Astrocyte of the hippocampus (primary cell): ENCODE results near the gene CCDC7.
"Not testable (repeated sequence)": the region's sequence is repeated elsewhere in the genome, so short reads cannot be mapped to it uniquely, and the experiment has no call there.

ENCODE experiments used
- DNase-seq: peaks from one replicate; pipeline ENCODE4 v3.0.0; 2011; ENCODE audit warnings: low read depth, low spot score

Gene CCDC7

DNA sequence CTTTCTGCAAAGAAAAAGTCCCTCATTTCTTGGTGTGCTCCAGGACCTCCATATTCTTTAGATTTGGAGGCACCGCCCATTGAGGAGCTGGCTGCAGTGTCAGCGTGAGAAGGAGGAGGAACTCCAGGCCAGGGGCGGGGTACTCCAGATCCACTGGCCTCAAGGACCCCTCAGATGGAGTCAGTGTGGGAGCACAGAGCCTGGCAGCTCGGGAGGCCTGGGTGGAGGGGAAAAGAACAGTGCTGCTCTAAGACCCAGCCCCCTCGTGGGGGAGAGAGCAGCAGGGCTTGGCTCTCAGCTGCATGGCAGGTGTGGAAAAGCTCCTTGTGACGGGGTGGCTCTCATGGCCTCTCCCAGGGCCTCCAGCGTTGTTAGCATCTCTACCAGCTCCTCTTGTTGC is 441.5 kb downstream of the CCDC7 start:
- DNase-seq = no peak

DNA sequence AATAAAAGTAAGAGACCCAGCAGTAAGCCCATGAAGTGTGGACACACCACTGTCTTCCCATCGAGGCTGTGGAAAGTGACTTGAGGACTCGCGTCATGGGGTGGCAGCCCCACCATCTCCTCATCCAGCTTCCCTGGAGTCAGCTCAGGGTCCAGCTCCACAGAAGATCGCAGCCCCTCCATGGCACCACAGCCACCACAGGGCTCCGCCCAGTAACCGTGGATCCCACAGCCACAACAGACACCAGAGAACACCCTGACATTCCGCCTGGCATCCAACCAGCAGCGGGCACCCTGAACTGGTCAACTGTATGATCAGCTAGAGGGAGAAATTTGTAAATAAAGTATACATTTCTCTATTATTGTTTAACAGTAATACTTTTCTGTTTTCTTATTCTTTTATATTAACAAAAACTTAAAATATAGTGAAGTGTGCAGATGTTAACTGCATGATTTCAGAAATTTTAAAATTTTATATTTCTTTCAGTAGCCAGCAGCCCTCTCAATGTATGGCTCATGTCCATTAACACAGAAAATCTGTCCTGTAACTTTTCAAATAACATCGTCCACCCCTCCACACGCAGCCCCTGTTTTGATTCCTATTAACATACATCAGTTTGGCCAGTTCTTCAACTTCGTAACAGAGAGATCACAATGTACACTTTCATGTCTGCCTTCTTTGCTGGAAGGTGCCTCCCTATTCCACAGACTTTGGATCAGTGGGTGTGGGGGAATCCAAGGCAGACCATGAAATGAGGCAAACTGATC is 442.4 kb downstream of the CCDC7 start:
- DNase-seq = no peak

DNA sequence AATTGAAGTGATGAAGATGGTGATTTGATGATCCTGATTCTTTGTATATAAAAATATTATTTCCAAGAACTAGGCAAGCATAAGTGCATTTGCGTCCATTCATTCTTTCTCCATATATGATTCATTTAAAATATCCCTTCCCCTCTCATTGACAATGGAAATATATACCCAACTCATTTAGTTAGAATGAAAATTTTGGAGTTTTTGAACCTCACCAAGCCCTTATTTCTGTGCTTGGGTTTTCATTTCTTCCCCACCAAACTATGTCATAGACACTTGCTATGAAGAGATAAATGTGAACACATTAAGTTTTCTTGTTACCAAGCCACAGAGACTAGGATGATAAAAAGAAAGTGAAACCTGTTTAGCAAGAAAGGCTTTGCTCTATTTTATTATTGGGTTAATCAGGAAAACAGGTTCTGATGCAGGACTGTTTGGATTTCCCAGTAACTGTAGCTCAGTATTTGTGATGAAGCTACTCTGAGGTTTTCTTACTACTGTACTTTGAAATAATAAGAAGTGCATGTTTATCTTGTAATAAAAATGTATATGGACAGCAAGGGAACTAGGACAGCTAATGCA is 443.8 kb downstream of the CCDC7 start:
- DNase-seq = no peak

DNA sequence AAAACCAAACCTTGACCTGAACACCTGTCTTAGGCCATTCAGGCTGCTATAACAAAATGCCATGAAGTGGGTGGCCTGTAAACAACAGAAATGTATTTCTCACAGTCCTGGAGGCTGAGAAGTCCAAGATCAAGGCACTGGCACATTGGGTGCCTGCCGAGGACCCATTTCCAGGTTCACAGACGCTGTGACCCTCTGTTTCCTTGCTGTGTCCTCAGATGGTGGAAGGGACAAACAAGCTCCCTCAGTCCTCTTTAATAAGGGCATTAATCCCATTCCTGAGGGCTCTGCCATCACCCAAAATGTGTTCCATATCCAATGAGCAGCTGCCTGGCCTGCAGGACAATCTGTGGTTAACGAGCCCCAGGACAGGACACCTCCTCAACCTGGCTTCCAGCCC is 444.5 kb downstream of the CCDC7 start:
- DNase-seq = no peak

DNA sequence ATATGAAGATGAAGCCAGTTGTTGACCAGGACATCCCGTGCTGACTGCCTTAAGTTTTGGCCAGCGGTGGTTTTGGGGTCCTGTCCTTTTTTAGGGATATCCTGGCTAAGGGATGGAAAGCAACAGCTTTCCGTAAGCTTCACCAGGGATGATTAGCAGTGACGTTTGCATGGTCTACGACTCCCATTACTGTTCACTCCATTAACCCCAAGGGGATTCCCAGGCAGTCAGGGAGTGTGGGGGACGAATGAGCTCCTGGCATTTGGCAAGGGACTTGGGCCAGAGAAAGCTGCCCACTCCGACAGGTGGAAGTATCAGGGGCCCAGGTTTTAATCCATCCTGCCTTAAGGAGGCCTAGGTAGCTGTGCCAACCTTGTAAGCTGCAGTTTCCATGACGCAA is 445.3 kb downstream of the CCDC7 start:
- no peak for DNase-seq

DNA sequence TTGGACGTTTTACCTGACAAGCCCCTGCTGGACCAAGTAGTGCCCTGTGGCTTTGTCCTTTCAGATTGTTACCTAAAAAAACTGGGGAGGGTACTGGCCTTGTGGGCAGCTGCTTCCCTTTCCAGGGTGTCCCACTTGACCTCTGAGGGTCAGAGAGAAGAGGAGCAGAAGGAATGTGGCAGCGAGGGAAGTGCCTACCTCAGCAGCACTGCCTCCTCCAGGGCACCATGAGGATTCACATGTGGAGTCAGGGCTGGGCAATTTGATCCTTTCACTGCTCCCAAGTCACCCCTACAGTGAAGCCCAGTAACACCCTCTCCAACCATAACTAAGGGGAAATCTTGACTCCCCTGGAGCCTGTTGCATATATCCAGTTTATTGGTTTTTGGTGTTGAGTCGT is 447.5 kb downstream of the CCDC7 start:
- no peak for DNase-seq

DNA sequence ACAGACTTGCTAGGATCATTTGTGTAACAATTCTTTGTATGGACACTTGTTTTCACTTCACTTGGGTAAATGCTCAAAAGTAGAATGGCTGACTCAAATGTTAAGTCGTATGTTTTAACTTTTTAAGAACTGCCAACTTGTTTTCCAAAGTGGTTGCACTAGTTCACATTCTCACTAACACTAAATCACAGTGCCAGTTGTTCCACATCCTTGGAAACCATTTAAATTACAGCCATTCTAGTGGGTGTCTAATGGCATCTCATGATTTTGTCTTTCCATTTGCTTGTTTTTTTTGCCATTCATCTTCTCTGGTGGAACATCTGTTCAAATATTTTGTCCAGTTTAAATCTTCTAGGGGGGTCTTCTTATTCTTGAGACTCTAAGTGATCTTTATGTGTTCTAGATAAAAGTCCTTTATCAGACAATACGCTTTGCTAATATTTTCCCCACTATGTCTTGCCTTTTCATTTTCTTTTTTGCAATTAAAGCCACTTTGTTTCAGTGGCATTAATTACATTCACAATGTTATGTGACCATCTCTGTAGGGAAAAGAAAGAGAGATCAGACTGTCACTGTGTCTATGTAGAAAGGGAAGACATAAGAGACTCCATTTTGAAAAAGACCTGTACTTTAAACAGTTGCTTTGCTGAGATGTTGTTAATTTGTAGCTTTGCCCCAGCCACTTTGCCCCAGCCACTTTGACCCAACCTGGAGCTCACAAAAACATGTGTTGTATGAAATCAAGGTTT is 448.1 kb downstream of the CCDC7 start:
- DNase-seq = no peak

DNA sequence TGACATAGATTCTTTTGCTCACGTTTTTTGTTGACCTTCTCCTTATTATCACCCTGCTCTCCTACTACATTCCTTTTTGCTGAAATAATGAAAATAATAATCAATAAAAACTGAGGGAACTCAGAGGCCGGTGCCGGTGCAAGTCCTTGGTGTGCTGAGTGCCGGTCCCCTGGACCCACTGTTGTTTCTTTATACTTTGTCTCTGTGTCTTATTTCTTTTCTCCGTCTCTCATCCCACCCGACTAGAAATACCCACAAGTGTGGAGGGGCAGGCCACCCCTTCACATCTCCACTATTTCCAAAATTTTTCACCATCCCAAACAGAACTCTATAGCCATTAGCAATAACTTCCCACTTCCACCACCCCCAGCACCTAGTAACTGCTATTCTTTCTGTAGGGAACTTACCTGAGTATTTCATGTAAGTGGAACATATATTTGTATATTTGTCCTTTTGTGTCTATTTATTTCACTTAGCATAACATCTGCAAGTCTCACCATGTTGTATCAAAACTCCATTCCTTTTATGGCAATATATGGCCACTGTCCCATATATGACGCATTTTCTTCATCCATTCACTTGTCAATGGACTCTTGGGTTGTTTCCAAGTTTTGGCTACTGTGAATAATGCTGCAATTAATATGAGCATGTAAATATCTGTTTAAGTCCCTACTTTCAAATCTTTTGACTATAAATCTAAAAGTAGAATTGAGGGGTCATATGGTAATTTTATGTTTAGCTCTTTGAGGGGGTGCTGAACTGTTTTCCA is 449.4 kb downstream of the CCDC7 start:
- DNase-seq = not testable (repeated sequence)

DNA sequence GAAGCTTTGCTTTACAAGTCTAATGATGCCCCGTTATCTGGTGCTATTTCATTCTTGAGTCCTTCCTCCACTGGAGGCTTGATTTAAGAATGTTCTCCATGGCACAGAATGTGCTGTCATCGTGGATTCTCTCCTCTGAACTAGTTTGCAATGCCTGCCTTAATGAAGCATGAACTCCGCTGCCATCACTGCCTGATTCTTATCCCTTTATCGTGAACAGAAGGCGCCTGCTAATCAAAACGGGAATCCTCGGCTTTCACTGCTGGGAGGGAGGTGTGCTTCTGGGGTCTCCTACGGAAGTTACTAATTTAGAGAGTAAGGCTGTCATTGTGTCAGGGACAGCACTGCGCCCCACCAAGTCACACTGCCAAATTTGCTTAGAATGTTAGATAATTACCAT is 455.9 kb downstream of the CCDC7 start:
- DNase-seq = no peak

DNA sequence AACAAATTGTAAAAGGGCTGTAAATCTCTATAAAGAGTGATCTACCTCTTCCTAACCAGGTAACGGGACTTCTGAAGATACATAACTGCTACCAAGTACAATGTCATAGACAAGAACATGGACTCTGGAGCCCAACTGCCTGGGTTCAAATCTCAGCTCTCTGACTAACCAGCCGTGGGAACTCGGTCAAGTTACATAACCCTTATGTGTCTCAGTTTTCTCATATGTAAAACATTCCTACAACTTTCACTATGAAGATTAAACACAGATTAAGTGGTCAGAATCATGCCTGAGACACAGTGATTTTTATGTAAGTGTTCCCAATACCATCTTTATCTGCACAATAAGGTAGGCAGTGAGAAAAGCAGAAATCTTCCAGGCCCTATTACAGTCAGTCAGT is 459.5 kb downstream of the CCDC7 start:
- no peak for DNase-seq

DNA sequence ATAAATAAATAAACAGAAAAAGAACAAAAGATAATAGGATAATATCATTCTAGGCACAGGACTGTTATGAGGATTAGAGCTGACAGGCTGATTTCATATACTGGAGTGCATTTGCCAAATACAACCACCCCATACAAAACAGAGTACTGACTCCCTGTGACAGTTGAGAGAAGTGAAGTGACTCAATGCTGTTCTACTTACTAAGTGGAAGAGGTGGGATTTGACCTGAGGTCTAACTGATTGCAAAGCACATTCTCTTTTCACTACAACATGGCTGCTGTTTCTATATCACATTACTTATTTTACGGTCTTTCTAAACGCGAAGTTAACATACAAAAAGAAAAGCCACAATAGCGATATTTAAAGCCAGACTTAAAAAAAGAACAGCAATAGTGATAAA is 460.7 kb downstream of the CCDC7 start:
- no peak for DNase-seq

DNA sequence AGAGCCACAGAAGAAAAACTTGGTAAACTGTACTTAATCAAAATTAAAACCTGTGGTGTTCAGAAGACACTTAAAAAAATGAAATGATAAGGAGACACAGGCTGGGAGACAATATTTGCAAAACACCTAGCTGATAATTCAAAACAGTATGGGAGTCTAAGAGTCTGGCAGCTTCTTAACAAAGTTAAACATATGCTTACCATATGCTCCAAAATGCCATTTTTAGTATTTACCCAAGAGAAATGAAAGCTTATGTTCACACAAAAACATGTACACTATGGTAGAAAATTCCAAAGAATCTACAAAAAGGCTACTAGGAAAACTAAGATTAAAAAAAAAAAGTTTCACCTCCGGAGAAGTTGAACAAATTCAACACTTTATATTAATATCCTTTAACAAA is 463.5 kb downstream of the CCDC7 start:
- DNase-seq = no peak

DNA sequence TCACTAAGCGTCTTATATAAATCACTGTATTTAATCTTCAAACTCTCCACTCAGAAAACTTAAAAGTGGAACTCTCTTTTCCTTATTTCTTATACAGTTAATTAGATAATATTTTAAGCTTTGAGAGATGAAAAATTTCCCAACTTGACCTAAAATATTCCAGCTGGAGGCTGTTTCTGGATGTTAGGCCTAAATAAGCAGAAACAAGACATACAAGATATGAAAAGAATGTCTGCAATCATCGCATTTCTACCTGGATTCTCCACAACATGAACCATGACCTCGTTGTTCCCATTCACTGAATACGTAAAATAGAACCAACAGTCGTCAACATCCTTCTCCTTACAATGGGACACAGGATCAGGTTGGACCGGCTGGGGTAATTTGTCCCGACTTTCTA is 464.0 kb downstream of the CCDC7 start:
- not testable (repeated sequence) for DNase-seq

DNA sequence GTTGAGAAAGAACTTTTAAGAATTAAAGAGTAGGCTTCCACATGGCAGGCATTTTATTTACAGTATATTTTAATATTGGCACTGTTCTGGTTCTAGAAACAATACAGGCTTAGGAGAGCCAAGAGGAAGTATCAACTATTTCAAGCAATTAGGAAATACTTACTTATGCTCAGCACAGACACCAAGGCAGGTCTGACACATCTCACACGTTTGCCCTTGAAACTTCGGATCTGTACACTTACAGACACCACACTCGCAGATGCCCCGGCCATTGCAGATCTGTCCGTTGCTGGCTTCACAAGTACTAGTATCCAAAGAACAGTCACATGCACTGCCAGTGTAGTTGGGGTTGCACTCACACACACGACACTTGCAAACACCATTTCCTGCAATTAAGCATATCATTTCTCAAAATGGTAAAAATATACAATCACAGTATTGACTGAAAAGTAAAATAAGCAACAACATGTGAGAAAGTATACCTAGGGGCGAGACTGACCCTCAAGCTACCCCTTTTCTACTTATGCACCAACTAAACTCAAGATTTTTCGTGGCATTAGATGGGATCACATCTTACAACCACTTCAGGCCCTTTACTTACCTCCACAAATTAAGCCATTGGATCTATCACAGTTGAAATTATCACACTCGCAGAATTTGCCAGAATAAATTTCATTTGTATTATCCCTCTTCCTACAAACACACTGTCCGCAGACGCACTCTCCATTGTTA is 465.5 kb downstream of the CCDC7 start:
- DNase-seq = no peak

DNA sequence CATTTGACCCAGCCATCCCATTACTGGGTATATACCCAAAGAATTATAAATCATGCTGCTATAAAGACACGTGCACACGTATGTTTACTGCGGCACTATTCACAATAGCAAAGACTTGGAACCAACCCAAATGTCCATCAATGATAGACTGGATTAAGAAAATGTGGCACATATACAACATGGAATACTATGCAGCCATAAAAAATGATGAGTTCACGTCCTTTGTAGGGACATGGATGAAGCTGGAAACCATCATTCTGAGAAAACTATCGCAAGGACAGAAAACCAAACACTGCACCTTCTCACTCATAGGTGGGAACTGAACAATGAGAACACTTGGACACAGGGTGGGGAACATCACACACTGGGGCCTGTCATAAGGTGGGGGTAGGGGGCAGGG is 471.9 kb downstream of the CCDC7 start:
- not testable (repeated sequence) for DNase-seq

DNA sequence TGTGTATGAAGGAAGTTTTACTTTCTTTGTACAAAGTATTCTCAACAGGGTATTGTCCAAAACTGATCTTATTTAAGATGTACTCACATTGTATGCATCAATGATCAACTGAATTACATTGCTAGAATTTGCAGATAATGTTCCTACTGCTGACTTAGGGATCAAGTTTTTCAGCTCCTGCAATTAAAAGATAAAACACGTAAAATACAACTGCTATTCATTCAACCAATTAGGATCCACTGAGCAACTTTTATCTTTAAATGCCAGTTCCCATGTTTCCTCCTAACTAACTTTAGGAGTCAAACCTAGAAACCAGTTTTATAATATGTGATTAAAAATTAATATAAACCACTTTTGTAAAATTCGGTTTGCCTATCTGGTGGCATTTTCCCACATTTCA is 476.2 kb downstream of the CCDC7 start:
- no peak for DNase-seq

DNA sequence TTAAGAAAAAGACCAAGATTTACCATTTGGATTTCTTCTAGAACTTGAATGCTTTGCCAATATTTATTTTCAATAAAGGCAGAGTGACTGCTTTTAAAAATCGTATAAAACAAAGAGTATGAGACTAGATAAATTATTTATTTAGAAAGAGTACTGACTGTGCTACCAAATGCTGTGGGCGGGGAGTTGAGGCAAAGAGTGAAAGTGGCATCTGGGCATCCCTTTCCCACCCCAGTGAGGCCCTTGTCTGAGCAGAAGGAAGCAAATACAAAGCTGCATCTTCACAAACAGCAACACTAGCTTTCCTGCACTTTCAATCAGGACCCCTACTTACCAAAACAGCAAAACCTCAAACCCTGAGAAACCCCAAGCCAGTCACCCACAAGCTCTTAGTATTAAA is 477.2 kb downstream of the CCDC7 start:
- DNase-seq = no peak

DNA sequence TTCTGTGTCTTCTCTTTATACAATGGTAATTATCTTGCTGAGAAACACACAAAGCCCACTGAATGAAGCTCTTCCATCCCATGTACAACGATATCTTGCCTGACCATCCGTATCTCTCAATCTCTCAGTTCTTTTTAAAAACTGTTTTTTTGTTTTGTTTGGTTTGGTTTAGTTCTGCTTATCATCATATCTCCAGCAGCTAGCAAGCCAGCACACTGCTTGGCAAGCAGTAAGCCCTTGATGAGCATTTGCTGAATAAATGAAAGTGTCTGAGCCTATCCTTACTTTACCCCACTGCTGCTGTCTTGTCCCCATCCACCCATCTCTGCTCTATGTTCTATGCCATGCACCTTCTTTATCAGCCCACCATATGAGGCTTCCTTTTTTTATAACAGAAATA is 477.9 kb downstream of the CCDC7 start:
- DNase-seq = no peak
